Smooth muscle cell (in vitro differentiated cells): ENCODE measurements around the gene TGM3. TPM values are rescaled to one million over a fixed set of nuclear protein-coding genes. Genes with fewer than 3 reads are reported as not detected.

Experiments
- DNase-seq: peaks from one replicate; lab custom pipeline; 2025; ENCODE audit not compliant: unreplicated experiment; lab: John Stamatoyannopoulos, UW
- H2AFZ ChIP-seq: fragments of 200-600 bp; sonication (generic); 2 replicates; pipeline ENCODE4 v1.6.0; 2016; ENCODE audit warnings: antibody characterized with exemption, low read depth, mild to moderate bottlenecking
- H3F3A ChIP-seq: fragments of 200-600 bp; sonication (generic); 2 replicates; pipeline ENCODE4 v1.6.0; 2017; ENCODE audit warnings: antibody characterized with exemption, low read depth
- H3K27ac ChIP-seq: fragments of 200-600 bp; sonication (generic); 2 replicates; pipeline ENCODE4 v1.5.1; 2016; ENCODE audit warnings: low read depth, mild to moderate bottlenecking
- H3K27me3 ChIP-seq: fragments of 200-600 bp; sonication (generic); 2 replicates; pipeline ENCODE4 v1.6.1; 2016; ENCODE audit warnings: low read depth, mild to moderate bottlenecking
- H3K36me3 ChIP-seq: fragments of 200-600 bp; sonication (generic); 2 replicates; pipeline ENCODE4 v1.5.1; 2016; ENCODE audit warnings: low read depth
- H3K4me1 ChIP-seq: fragments of 200-600 bp; sonication (generic); 2 replicates; pipeline ENCODE4 v1.5.1; 2016; ENCODE audit warnings: low read depth
- H3K4me2 ChIP-seq: fragments of 200-600 bp; sonication (generic); 2 replicates; pipeline ENCODE4 v1.6.0; 2016; ENCODE audit warnings: mild to moderate bottlenecking
- H3K4me3 ChIP-seq: fragments of 200-600 bp; sonication (generic); 2 replicates; pipeline ENCODE4 v1.5.1; 2016; ENCODE audit warnings: mild to moderate bottlenecking
- H3K79me2 ChIP-seq: fragments of 200-600 bp; sonication (generic); 2 replicates; pipeline ENCODE4 v1.6.0; 2016; ENCODE audit warnings: low read depth, mild to moderate bottlenecking
- H3K9ac ChIP-seq: fragments of 200-600 bp; sonication (generic); 2 replicates; pipeline ENCODE4 v1.6.0; 2016; ENCODE audit warnings: low read depth
- H3K9me3 ChIP-seq: fragments of 200-600 bp; sonication (generic); replicated peaks from 2 replicates; pipeline ENCODE4 v1.5.1; 2016; ENCODE audit warnings: low read depth
- H4K20me1 ChIP-seq: fragments of 200-600 bp; sonication (generic); 2 replicates; pipeline ENCODE4 v1.6.0; 2016; ENCODE audit warnings: low read depth
- CTCF ChIP-seq: fragments of 200-600 bp; sonication (generic); IDR thresholded peaks from 2 replicates; pipeline ENCODE4 v1.5.1; 2017; ENCODE audit warnings: borderline replicate concordance, mild to moderate bottlenecking, antibody characterized with exemption; ENCODE audit not compliant: insufficient read depth, poor library complexity, severe bottlenecking
- WGBS: methylation state at CpG from one replicate; pipeline ENCODE4 v1.1.7; 2016; ENCODE audit warnings: low lambda C conversion rate; 5-methylcytosine and 5-hydroxymethylcytosine counted together
- polyA plus RNA-seq: library from polyadenylated mRNA; unstranded; fragments of >200 nt; fragmentation: Nextera tagmentation; extraction: Ambion mirVana; gene quantifications from 2 replicates; pipeline ENCODE4 v1.2.1, GENCODE V29; 2016
- total RNA-seq: library from RNA; depleted of rRNA; stranded (reverse); fragments of >200 nt; gene quantifications from 2 replicates; pipeline ENCODE4 v1.2.3, GENCODE V29; 2014

TGM3 gene
- total and polyA plus RNA-seq, 2 experiments from 2014 or later: 0.43 to 0.54 TPM

- no peak for TF ChIP-seq CTCF
- no peak overlapping the region for H3K9ac ChIP-seq
- DNase-seq: no peak
- H3K36me3 ChIP-seq: no peaks in the 10 kb centered on the region
- H3F3A ChIP-seq: no peaks in the 10 kb centered on the region
- H3K79me2 ChIP-seq: no peaks in the 10 kb centered on the region
- H4K20me1 ChIP-seq: no peaks in the 10 kb centered on the region
- 88% methylated on average over 5 of the region's 5 CpGs for WGBS
- no peak overlapping the region for H3K4me3 ChIP-seq
- no peaks in the 10 kb centered on the region for H3K27me3 ChIP-seq
- no peak overlapping the region for H3K27ac ChIP-seq
- no peaks in the 10 kb centered on the region for H3K4me1 ChIP-seq
- no peak overlapping the region for H3K4me2 ChIP-seq
- no peaks in the 10 kb centered on the region for H3K9me3 ChIP-seq
- H2AFZ ChIP-seq: no peak overlapping the region
Observed at GRCh38 chr20:2348336-2348735, 52.5 kb downstream of the TGM3 start.

DNA sequence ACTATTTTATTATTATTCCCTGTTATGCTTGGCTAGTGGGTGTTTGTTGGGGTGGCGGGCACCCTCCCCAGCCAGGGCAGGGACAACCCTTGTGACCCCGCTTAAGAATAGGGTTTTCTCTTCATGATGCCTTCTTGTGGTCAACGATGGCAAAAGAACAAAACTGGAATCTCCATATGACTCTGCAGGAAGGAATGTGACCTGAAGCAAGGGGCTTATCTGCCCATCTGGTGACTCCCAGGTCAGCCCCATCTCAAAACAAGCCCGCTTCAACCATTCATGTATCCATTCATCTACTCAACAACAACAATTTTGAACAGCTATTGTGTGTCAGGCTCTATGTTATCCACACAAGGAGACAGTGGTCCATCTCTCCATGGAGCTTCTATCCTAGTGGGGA lies 54.0 kb downstream of the TGM3 start:
- DNase-seq: no peak
- no peak for TF ChIP-seq CTCF

DNA sequence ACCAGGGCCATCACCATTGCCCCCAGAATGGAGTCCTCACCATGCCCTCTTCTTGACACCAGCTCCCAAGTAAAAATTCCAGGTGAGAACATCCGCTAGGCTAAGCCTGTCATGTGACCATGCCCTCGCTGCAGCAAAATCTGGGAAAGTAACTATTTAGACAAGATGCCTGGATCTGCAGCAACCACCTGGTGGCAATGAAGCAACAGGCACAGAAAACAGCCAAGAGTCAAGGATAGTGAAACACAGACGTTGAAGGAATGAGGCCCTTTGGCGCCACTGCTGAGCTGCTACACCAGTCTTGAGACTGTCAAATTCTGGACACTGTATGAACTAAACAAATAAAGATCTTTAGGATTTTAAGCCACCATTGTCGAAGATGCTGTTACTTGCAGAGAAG lies 54.8 kb downstream of the TGM3 start:
- no peak overlapping the region for H3K4me2 ChIP-seq
- no peak for TF ChIP-seq CTCF
- no peaks in the 10 kb centered on the region for H3F3A ChIP-seq
- H3K9ac ChIP-seq: no peak overlapping the region
- WGBS: 83% methylated on average over 5 of the region's 5 CpGs
- no peaks in the 10 kb centered on the region for H3K27me3 ChIP-seq
- no peaks in the 10 kb centered on the region for H4K20me1 ChIP-seq
- no peaks in the 10 kb centered on the region for H3K4me1 ChIP-seq
- no peak for DNase-seq
- H3K27ac ChIP-seq: no peak overlapping the region
- H2AFZ ChIP-seq: no peak overlapping the region
- no peaks in the 10 kb centered on the region for H3K9me3 ChIP-seq
- no peak overlapping the region for H3K4me3 ChIP-seq
- no peaks in the 10 kb centered on the region for H3K79me2 ChIP-seq
- no peaks in the 10 kb centered on the region for H3K36me3 ChIP-seq

More for the DNA sequence above, 54.0 kb downstream of the TGM3 start:
- 53% methylated on average over 4 of the region's 4 CpGs for WGBS
- H3K4me1 ChIP-seq: no peaks in the 10 kb centered on the region
- H3K4me2 ChIP-seq: no peak overlapping the region
- H3K9ac ChIP-seq: no peak overlapping the region
- no peaks in the 10 kb centered on the region for H4K20me1 ChIP-seq
- H3K27ac ChIP-seq: no peak overlapping the region
- H3K27me3 ChIP-seq: no peaks in the 10 kb centered on the region
- H3K9me3 ChIP-seq: no peaks in the 10 kb centered on the region
- no peak overlapping the region for H3K4me3 ChIP-seq
- no peaks in the 10 kb centered on the region for H3K79me2 ChIP-seq
- no peaks in the 10 kb centered on the region for H3F3A ChIP-seq
- no peaks in the 10 kb centered on the region for H3K36me3 ChIP-seq
- no peak overlapping the region for H2AFZ ChIP-seq

- H3F3A ChIP-seq: no peaks in the 10 kb centered on the region
Observed at GRCh38 chr20:2353231-2353630, 57.4 kb downstream of the TGM3 start.

More at GRCh38 chr20:2353231-2353630, 57.4 kb downstream of the TGM3 start:
- Histone ChIP-seq H3K9me3 (no peaks in the 10 kb centered on the region), H3K4me1 (no peaks in the 10 kb centered on the region), H3K27me3 (no peaks in the 10 kb centered on the region), H3K27ac (no peak overlapping the region), H4K20me1 (no peaks in the 10 kb centered on the region), H3K4me2 (no peak overlapping the region), H2AFZ (peak overlapping the region; percentile 10), H3K79me2 (no peaks in the 10 kb centered on the region), H3K36me3 (no peaks in the 10 kb centered on the region), H3K4me3 (no peak overlapping the region), H3K9ac (no peak overlapping the region)
- TF ChIP-seq CTCF: no peak
- WGBS: 28% methylated on average over 3 of the region's 3 CpGs
- DNase-seq: no peak
